ENCODE results near the gene STARD13.

- no peak for TF ChIP-seq CEBPB (IDR thresholded peaks at IDR 0.05)
- no peak for TF ChIP-seq CREB1 (IDR thresholded peaks at IDR 0.05; ENCODE audit: low read depth)
- no peak for TF ChIP-seq YY1 (IDR thresholded peaks at IDR 0.05; ENCODE audit: low read depth)
- no peak for TF ChIP-seq RAD21 (IDR thresholded peaks at IDR 0.05; ENCODE audit: low read depth)
- no peak for TF ChIP-seq EGR1 (IDR thresholded peaks at IDR 0.05)
- TF ChIP-seq, protein P1, sequence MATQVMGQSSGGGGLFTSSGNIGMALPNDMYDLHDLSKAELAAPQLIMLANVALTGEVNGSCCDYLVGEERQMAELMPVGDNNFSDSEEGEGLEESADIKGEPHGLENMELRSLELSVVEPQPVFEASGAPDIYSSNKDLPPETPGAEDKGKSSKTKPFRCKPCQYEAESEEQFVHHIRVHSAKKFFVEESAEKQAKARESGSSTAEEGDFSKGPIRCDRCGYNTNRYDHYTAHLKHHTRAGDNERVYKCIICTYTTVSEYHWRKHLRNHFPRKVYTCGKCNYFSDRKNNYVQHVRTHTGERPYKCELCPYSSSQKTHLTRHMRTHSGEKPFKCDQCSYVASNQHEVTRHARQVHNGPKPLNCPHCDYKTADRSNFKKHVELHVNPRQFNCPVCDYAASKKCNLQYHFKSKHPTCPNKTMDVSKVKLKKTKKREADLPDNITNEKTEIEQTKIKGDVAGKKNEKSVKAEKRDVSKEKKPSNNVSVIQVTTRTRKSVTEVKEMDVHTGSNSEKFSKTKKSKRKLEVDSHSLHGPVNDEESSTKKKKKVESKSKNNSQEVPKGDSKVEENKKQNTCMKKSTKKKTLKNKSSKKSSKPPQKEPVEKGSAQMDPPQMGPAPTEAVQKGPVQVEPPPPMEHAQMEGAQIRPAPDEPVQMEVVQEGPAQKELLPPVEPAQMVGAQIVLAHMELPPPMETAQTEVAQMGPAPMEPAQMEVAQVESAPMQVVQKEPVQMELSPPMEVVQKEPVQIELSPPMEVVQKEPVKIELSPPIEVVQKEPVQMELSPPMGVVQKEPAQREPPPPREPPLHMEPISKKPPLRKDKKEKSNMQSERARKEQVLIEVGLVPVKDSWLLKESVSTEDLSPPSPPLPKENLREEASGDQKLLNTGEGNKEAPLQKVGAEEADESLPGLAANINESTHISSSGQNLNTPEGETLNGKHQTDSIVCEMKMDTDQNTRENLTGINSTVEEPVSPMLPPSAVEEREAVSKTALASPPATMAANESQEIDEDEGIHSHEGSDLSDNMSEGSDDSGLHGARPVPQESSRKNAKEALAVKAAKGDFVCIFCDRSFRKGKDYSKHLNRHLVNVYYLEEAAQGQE (IDR thresholded peaks at IDR 0.05; ENCODE audit: low read depth), result no peak
- TF ChIP-seq EP300 (IDR thresholded peaks at IDR 0.05; ENCODE audit: borderline replicate concordance), result no peak
- TF ChIP-seq, protein P2, sequence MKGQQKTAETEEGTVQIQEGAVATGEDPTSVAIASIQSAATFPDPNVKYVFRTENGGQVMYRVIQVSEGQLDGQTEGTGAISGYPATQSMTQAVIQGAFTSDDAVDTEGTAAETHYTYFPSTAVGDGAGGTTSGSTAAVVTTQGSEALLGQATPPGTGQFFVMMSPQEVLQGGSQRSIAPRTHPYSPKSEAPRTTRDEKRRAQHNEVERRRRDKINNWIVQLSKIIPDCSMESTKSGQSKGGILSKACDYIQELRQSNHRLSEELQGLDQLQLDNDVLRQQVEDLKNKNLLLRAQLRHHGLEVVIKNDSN (IDR thresholded peaks at IDR 0.05), result no peak
- no peak for TF ChIP-seq ZBTB7A (IDR thresholded peaks at IDR 0.05; ENCODE audit: low read depth)
- TF ChIP-seq NFIC (IDR thresholded peaks at IDR 0.05), result no peak
- TF ChIP-seq TAF1 (IDR thresholded peaks at IDR 0.05; ENCODE audit: low read depth), result no peak
- no peak for TF ChIP-seq TCF12 (IDR thresholded peaks at IDR 0.05; ENCODE audit: low read depth)
- TF ChIP-seq FOXM1 (IDR thresholded peaks at IDR 0.05; ENCODE audit: borderline replicate concordance, low read depth), result no peak
Measured at GRCh38 chr13:33278913-33279312, 6.6 kb downstream of the STARD13 start.

Measured in Ishikawa (cell line).